Upper lobe of left lung (tissue), 4 donors: ENCODE results near the gene YPEL2.

ENCODE experiments used
- CTCF ChIP-seq, 6 experiments: fragments of 450-650 bp in 4 of 6; fragments of 200-600 bp in 2 of 6; sonication (generic) in 2 of 6; IDR thresholded peaks; one replicate each; pipeline ENCODE4 v1.5.1; 2016 to 2019; ENCODE audit warnings: antibody characterized with exemption in 6 of 6
- EP300 ChIP-seq, 4 donors: sonication (generic); formaldehyde crosslinking; IDR thresholded peaks; one replicate each; pipeline ENCODE4 v1.5.1; 2017; ENCODE audit warnings: antibody characterized with exemption in 4 of 4, control low read depth in 2 of 4
- POLR2A ChIP-seq, 4 donors: fragments of 450-650 bp; IDR thresholded peaks; one replicate each; pipeline ENCODE4 v1.5.1; 2016 to 2017; ENCODE audit warnings: antibody characterized with exemption in 4 of 4, mild to moderate bottlenecking in 2 of 4
- POLR2AphosphoS5 ChIP-seq, 2 donors: sonication (generic); formaldehyde crosslinking; IDR thresholded peaks; one replicate each; pipeline ENCODE4 v1.5.1; 2017; ENCODE audit warnings: antibody characterized with exemption in 2 of 2

- TF ChIP-seq POLR2A (IDR thresholded peaks at IDR 0.05) (peak in 2 of 4 donors; percentile 14 to 61), CTCF (IDR thresholded peaks at IDR 0.05) (no peak), POLR2AphosphoS5 (IDR thresholded peaks at IDR 0.05) (no peak), EP300 (IDR thresholded peaks at IDR 0.05) (no peak)
Measured at GRCh38 chr17:59332749-59333377, 1.4 kb downstream of the YPEL2 start.
